ENCODE data around the gene ZNF367. TPM values are rescaled to one million over a fixed set of nuclear protein-coding genes. Genes with fewer than 3 reads are reported as not detected.

The ZNF367 gene
- total and polyA plus RNA-seq, 2 experiments from 2014 or later: 2.5 to 12.3 TPM

- DNase-seq (ENCODE audit: low spot score) (no peak), ATAC-seq (no peak)
- Histone ChIP-seq H3K4me1 (ENCODE audit: insufficient read depth) (peaks cover 41% of the 10 kb centered on the region), H4K20me1 (replicated peaks; ENCODE audit: insufficient read depth) (peaks cover 36% of the 10 kb centered on the region; the same call in 1 of the 2 replicates), H3K4me3 (no peak overlapping the region), H3F3A (replicated peaks; ENCODE audit: low read depth) (0 out of 2 replicates have a peak, but pooled peaks cover 13% of the 10 kb centered on the region), H3K4me2 (peak overlapping the region; percentile 13; the same call in 1 of the 2 replicates), H3K36me3 (ENCODE audit: insufficient read depth) (no peaks in the 10 kb centered on the region; the same call in 1 of the 2 replicates), H2AFZ (no peak overlapping the region), H3K79me2 (replicated peaks; ENCODE audit: insufficient read depth) (peaks cover 80% of the 10 kb centered on the region), H3K9me2 (ENCODE audit: insufficient read depth) (no peaks in the 10 kb centered on the region), H3K27ac (ENCODE audit: low read depth) (peak overlapping the region; percentile 72), H3K27me3 (ENCODE audit: insufficient read depth) (no peaks in the 10 kb centered on the region)
- H3K36me3 Mint-ChIP-seq (ENCODE audit: low read depth): peaks cover 24% of the 10 kb centered on the region
- peaks cover 40% of the 10 kb centered on the region for H3K4me1 Mint-ChIP-seq
- no peak overlapping the region for H3K27ac Mint-ChIP-seq
- no peak for TF ChIP-seq CTCF (conservative IDR thresholded peaks at IDR 0.05; ENCODE audit: low read depth in 2 of 2)
- TF ChIP-seq ZNF114 (CRISPR knock-in tag; IDR thresholded peaks at IDR 0.05): no peak
- TF ChIP-seq POLR2AphosphoS5 (IDR thresholded peaks at IDR 0.05; ENCODE audit: low read depth): no peak
- no peak for TF ChIP-seq JUNB (IDR thresholded peaks at IDR 0.05; ENCODE audit: unreplicated experiment)
- no peak for TF ChIP-seq NANOG (IDR thresholded peaks at IDR 0.05; ENCODE audit: borderline replicate concordance)
- no peak for TF ChIP-seq REST (IDR thresholded peaks at IDR 0.05; ENCODE audit: unreplicated experiment)
- TF ChIP-seq ETS1 (IDR thresholded peaks at IDR 0.05): no peak
- TF ChIP-seq STAT1 (IDR thresholded peaks at IDR 0.05; ENCODE audit: unreplicated experiment): no peak
- no peak for TF ChIP-seq EZH2phosphoT487 (IDR thresholded peaks at IDR 0.05; ENCODE audit: unreplicated experiment)
- H3K4me3 Mint-ChIP-seq: no peak overlapping the region; the same call in 2 of the 3 replicates
- peaks cover 15% of the 10 kb centered on the region for H3K27me3 Mint-ChIP-seq (ENCODE audit: insufficient read depth, low read depth, poor library complexity)
- no peaks in the 10 kb centered on the region for H3K9me3 Mint-ChIP-seq
Observed at GRCh38 chr9:96413302-96414221, 4.6 kb downstream of the ZNF367 start.
